AG04450 (cell line): ENCODE data around the gene MAP3K10. TPM values are rescaled to one million over a fixed set of nuclear protein-coding genes. Genes with fewer than 3 reads are reported as not detected.

Experiments used
- CTCF ChIA-PET: fragments of 300-600, 350-600 bp; formaldehyde crosslinking; extraction: SDS; loops from one replicate; lab custom pipeline; 2022; ENCODE audit warnings: antibody characterized with exemption, inconsistent platforms; lab: Charles Lee
- POLR2A ChIA-PET: fragments of 350-600 bp; formaldehyde crosslinking; extraction: SDS; loops from one replicate; lab custom pipeline; 2021; ENCODE audit warnings: antibody characterized with exemption, inconsistent platforms; lab: Yijun Ruan, JAX
- DNase-seq: peaks from one replicate; pipeline ENCODE4 v3.0.0-alpha.2; 2011; ENCODE audit warnings: low read depth, low spot score
- H3K27ac ChIP-seq: one replicate; pipeline ENCODE4 v1.5.1; 2012; ENCODE audit warnings: low read depth, low read length, control low read depth
- H3K27me3 ChIP-seq: one replicate; pipeline ENCODE4 v1.6.0; 2012; ENCODE audit warnings: low read length; ENCODE audit not compliant: control insufficient read depth, insufficient read depth
- H3K4me3 ChIP-seq: 2 replicates; pipeline ENCODE4 v1.5.1; 2011; ENCODE audit warnings: mild to moderate bottlenecking, low read depth, low read length, control low read depth
- H3K9me3 ChIP-seq: 2 replicates; pipeline ENCODE4 v1.5.1; 2012; ENCODE audit warnings: low read length; ENCODE audit not compliant: control insufficient read depth, insufficient read depth
- CTCF ChIP-seq: IDR thresholded peaks from 2 replicates; pipeline ENCODE4 v1.5.1; 2011; ENCODE audit warnings: low read depth, low read length, control low read depth, inconsistent platforms
- polyA plus RNA-seq: library from polyadenylated mRNA; depleted of rRNA; stranded (reverse); fragments of >200 nt; gene quantifications from 2 replicates; pipeline ENCODE4 v1.2.3, GENCODE V29; 2011

MAP3K10 gene
- polyA plus RNA-seq, 1 experiment: 2.0 TPM

GRCh38 chr19:40174092-40174491 is 17.1 kb upstream of the MAP3K10 start:
- ChIA-PET CTCF (interaction anchor here (0.9 kb wide), 1 partner anchor 9 kb away, joined by 4 read pairs; no protein-coding TSS in a partner anchor), POLR2A (interaction anchor here (0.6 kb wide), 1 partner anchor 54 kb away, joined by 3 read pairs; no protein-coding TSS in a partner anchor)
- DNase-seq: no peak
- Histone ChIP-seq H3K9me3 (no peaks in the 10 kb centered on the region), H3K27ac (no peak overlapping the region), H3K27me3 (no peaks in the 10 kb centered on the region), H3K4me3 (no peak overlapping the region)
- TF ChIP-seq CTCF: no peak

- DNase-seq: no peak
- H3K9me3 ChIP-seq: no peaks in the 10 kb centered on the region
- ChIA-PET POLR2A (interaction anchor here (0.7 kb wide), 1 partner anchor 19 kb away, joined by 6 read pairs; no protein-coding TSS in a partner anchor), CTCF (no interaction called here)
- TF ChIP-seq CTCF: no peak
- no peak overlapping the region for H3K4me3 ChIP-seq
- H3K27ac ChIP-seq: no peak overlapping the region
- H3K27me3 ChIP-seq: no peaks in the 10 kb centered on the region
Observed at GRCh38 chr19:40175820-40176219, 15.4 kb upstream of the MAP3K10 start.

- Histone ChIP-seq H3K4me3 (no peak overlapping the region), H3K27me3 (peaks cover 2% of the 10 kb centered on the region), H3K9me3 (no peaks in the 10 kb centered on the region), H3K27ac (no peak overlapping the region)
- ChIA-PET CTCF (interaction anchor here (0.9 kb wide), 1 partner anchor 12 kb away, joined by 3 read pairs; no protein-coding TSS in a partner anchor), POLR2A (no interaction called here)
- DNase-seq: no peak
- no peak for TF ChIP-seq CTCF
Observed at GRCh38 chr19:40177286-40178070, 13.7 kb upstream of the MAP3K10 start.

- ChIA-PET CTCF (no interaction called here), POLR2A (no interaction called here)
- H3K9me3 ChIP-seq: no peaks in the 10 kb centered on the region
- no peak for TF ChIP-seq CTCF
- H3K4me3 ChIP-seq: no peak overlapping the region
- peaks cover 2% of the 10 kb centered on the region for H3K27me3 ChIP-seq
- DNase-seq: no peak
- H3K27ac ChIP-seq: no peak overlapping the region
Observed at GRCh38 chr19:40178756-40179155, 12.5 kb upstream of the MAP3K10 start.

GRCh38 chr19:40184273-40184672 is 7.0 kb upstream of the MAP3K10 start:
- no peak for TF ChIP-seq CTCF
- Histone ChIP-seq H3K9me3 (no peaks in the 10 kb centered on the region), H3K27me3 (peaks cover 2% of the 10 kb centered on the region), H3K27ac (no peak overlapping the region), H3K4me3 (no peak overlapping the region)
- CTCF ChIA-PET: no interaction called here
- no peak for DNase-seq
- POLR2A ChIA-PET: no interaction called here
